Fibroblast of lung (primary cell): ENCODE results near the gene SPANXB1.
"Not testable (repeated sequence)": the region's sequence is repeated elsewhere in the genome, so short reads cannot be mapped to it uniquely, and the experiment has no call there.

Experiments
- EZH2 ChIP-seq: IDR thresholded peaks from 2 replicates; pipeline ENCODE4 v1.5.1; 2012; ENCODE audit warnings: low read length, control low read depth, mild to moderate bottlenecking; ENCODE audit errors: missing control alignments
- TF ChIP-seq, protein P1 (sequence below), 2 donors: IDR thresholded peaks in 1 of 2; conservative IDR thresholded peaks in 1 of 2; 1 replicate in 1 of 2; 2 replicates in 1 of 2; pipeline ENCODE4 v1.5.1; 2011 to 2012; ENCODE audit warnings: low read length in 2 of 2, control low read depth in 1 of 2, inconsistent platforms in 1 of 2, low read depth in 1 of 2, mild to moderate bottlenecking in 1 of 2

- TF ChIP-seq, protein P1, sequence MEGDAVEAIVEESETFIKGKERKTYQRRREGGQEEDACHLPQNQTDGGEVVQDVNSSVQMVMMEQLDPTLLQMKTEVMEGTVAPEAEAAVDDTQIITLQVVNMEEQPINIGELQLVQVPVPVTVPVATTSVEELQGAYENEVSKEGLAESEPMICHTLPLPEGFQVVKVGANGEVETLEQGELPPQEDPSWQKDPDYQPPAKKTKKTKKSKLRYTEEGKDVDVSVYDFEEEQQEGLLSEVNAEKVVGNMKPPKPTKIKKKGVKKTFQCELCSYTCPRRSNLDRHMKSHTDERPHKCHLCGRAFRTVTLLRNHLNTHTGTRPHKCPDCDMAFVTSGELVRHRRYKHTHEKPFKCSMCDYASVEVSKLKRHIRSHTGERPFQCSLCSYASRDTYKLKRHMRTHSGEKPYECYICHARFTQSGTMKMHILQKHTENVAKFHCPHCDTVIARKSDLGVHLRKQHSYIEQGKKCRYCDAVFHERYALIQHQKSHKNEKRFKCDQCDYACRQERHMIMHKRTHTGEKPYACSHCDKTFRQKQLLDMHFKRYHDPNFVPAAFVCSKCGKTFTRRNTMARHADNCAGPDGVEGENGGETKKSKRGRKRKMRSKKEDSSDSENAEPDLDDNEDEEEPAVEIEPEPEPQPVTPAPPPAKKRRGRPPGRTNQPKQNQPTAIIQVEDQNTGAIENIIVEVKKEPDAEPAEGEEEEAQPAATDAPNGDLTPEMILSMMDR (conservative IDR thresholded peaks at IDR 0.05 in 1 of 2, IDR thresholded peaks at IDR 0.05 in 1 of 2; ENCODE audit: low read depth in 1 of 2, low read length in 2 of 2): not testable (repeated sequence)
- not testable (repeated sequence) for TF ChIP-seq EZH2
These were observed 49.7 kb downstream of the SPANXB1 start for GRCh38 chrX:141052098-141052497.
